ENCODE results near the gene CCNG2.

Gene CCNG2

DNA sequence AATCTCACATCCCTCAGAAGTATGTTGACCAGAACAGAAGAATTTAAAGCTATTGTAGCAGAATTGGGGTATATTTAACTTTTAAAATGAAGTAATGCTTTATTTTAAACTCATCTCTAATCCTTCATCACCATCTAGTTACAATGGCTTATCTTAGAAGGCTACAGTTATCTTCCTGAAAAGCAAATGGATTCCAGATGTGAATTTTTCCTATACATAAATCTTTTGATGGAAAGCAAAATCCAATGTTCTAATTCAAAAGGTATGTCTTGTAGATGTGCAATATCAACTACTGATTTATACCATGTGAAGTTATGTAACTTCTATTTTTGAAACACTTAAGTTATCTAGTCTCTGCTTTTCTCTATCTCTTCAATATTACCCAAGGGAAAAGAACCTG lies 47.6 kb downstream of the CCNG2 start:
- no peak for DNase-seq (ENCODE audit: low spot score)

DNA sequence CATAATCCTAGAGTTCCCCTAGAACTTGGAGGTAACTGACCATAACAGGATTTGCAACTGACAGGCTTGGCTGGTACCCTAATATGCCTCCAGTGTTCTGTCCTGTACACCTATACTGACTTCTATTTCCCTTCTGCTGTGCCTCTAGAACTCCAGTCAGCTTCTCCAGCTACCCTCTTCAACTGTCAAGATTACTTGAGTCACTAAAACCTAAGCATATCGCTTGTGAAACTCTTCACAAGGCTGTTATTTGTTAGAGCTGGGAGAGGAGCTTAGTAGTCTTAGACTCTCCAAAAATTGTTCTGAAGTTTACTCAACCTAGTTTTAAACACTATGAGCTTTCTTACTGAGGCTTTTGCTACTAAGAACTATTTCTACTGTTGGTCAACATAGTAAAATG lies 52.0 kb downstream of the CCNG2 start:
- DNase-seq (ENCODE audit: low spot score), result no peak

- DNase-seq (ENCODE audit: low spot score), result peak; percentile 18
Measured at GRCh38 chr4:77209936-77210335, 52.9 kb downstream of the CCNG2 start.

- peak; percentile 10 for DNase-seq (ENCODE audit: low spot score)
Measured at GRCh38 chr4:77215107-77215506, 58.1 kb downstream of the CCNG2 start.

DNA sequence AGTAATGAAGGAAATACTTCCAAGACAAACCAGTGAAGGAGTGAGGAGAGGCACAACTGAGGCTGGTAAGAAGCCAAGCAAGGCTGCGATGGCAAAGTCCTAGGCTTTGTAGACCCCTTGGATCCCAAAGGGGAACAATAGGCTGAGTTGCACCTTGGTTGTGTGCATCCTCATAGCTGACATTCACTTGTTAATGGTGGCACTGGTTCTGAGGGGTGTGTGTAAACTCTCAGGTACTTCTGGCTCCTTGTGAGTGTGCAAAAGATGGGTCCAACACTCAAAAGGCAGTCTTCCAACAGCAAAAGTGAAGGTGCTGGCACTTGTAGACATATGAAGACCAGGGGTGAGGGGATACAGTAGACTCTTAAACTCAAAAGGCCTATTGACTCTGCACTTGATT lies 60.5 kb downstream of the CCNG2 start:
- DNase-seq (ENCODE audit: low spot score), result no peak

GRCh38 chr4:77219266-77219665 lies 62.3 kb downstream of the CCNG2 start:
- no peak for DNase-seq (ENCODE audit: low spot score)
